ENCODE measurements around the gene ARHGEF17.

Gene ARHGEF17

GRCh38 chr11:73414977-73415651, 107.0 kb downstream of the ARHGEF17 start:
- no peak for DNase-seq

- DNase-seq, result no peak
These were observed 108.0 kb downstream of the ARHGEF17 start for GRCh38 chr11:73415854-73416615.

DNA sequence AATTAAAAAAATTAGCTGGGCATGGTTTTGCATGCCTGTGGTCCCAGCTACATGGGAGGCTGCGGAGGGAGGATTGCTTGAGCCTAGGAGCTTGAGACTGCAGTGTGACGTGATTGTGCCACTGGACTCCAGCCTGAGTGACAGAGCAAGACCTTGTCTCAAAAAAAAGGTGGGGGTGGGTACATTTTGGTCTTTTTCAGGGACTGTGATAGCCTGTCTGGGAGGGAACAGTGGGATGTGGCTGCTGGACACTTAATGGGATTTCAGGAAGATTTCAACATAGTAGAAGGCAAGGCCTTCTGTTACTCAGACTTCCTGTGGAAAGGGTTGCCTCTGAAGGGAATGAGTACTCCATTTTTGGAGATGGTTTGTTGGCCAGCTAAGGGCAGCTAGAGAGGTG, 108.7 kb downstream of the ARHGEF17 start:
- DNase-seq, result no peak
